Upper lobe of right lung (tissue), 1 donor: ENCODE results near the gene SCNN1G. TPM values are rescaled to one million over a fixed set of nuclear protein-coding genes. Genes with fewer than 3 reads are reported as not detected.
"Not testable (repeated sequence)": the region's sequence is repeated elsewhere in the genome, so short reads cannot be mapped to it uniquely, and the experiment has no call there.

Experiments used
- ATAC-seq: fragments of 200-7000 bp; cut with Tn5 transposase; one replicate; pipeline ENCODE4 v1.9.1; 2020; ENCODE audit warnings: mild to moderate bottlenecking, moderate library complexity
- DNase-seq: peaks from one replicate; pipeline ENCODE4 v3.0.0-alpha.2; 2020
- H3K27ac ChIP-seq: fragments of 200-600 bp; one replicate; pipeline ENCODE4 v1.8.0; 2022
- H3K27me3 ChIP-seq: fragments of 200-600 bp; one replicate; pipeline ENCODE4 v1.8.0; 2022; ENCODE audit warnings: mild to moderate bottlenecking
- H3K36me3 ChIP-seq: fragments of 200-600 bp; one replicate; pipeline ENCODE4 v1.8.0; 2022
- H3K4me1 ChIP-seq: fragments of 200-600 bp; one replicate; pipeline ENCODE4 v1.8.0; 2022
- H3K4me3 ChIP-seq: fragments of 200-600 bp; one replicate; pipeline ENCODE4 v1.8.0; 2022; ENCODE audit warnings: mild to moderate bottlenecking
- H3K9me3 ChIP-seq: fragments of 200-600 bp; one replicate; pipeline ENCODE4 v1.8.0; 2022
- intact Hi-C: fragments of 100-400 bp; cut with DNase I; formaldehyde crosslinking; loops from one replicate; pipeline ENCODE4 v1.11.0; 2022
- total RNA-seq: library from RNA; stranded (reverse); fragmentation: NEBNext Ultra II Directional; extraction: Animal tissue kit (Norgen Biotek cat#: 25700); gene quantifications from one replicate; pipeline ENCODE4 v1.2.1, GENCODE V29; 2021
- TF ChIP-seq, protein P1 (sequence below): fragments of 200-600 bp; IDR thresholded peaks from one replicate; pipeline ENCODE4 v1.8.0; 2022; ENCODE audit warnings: antibody characterized with exemption
- donor health status: DM: no; HTN: yes; CAD: no; lungs with severe emphysema.

The SCNN1G gene
- total RNA-seq, 1 donor from 2014 or later = 14.8 TPM

DNA sequence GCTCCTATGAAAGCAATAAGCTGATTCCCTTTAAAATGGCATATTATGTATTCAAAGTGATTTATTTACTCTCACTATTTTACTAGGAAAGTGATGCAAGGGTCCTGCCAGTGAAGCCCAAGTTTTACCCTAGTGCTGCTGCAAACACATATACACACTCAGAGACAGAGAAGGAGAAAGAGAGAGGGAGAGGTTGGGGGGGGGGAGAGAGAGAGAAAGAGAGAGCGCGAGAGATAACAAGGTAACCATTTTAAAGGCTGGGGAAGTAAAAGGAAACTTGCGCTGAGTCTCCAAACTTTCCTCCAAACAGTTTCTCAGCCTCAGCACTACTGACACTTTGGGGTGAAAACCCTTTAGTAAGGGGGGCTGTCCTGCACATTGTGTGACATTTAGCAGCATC, 39.2 kb upstream of the SCNN1G start:
- no peak overlapping the region for H3K27ac ChIP-seq

DNA sequence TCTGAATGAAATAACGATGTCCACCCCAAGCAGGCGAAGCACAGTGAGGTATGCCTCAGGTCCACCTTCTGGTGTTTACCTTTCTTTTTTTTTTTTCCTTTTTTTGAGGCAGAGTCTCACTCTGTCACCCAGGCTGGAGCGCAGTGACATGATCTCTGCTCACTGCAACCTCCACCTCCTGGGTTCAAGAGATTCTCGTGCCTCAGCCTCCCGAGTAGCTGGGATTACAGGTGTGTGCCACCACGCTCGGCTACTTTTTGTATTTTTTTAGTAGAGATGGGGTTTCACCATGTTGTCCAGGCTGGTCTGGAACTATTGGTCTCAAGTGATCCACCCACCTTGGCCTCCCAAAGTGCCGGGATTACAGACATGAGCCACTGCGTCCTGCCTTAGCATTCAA, 38.2 kb upstream of the SCNN1G start:
- H3K4me3 ChIP-seq, H3K36me3 ChIP-seq, H3K9me3 ChIP-seq, intact Hi-C loops, ATAC-seq, H3K27ac ChIP-seq, H3K27me3 ChIP-seq, DNase-seq: not testable (repeated sequence)
- peaks cover 15% of the 10 kb centered on the region for H3K4me1 ChIP-seq

More for the DNA sequence above, 39.2 kb upstream of the SCNN1G start:
- intact Hi-C loops = no loop called here
- no peaks in the 10 kb centered on the region for H3K9me3 ChIP-seq
- TF ChIP-seq, protein P1, sequence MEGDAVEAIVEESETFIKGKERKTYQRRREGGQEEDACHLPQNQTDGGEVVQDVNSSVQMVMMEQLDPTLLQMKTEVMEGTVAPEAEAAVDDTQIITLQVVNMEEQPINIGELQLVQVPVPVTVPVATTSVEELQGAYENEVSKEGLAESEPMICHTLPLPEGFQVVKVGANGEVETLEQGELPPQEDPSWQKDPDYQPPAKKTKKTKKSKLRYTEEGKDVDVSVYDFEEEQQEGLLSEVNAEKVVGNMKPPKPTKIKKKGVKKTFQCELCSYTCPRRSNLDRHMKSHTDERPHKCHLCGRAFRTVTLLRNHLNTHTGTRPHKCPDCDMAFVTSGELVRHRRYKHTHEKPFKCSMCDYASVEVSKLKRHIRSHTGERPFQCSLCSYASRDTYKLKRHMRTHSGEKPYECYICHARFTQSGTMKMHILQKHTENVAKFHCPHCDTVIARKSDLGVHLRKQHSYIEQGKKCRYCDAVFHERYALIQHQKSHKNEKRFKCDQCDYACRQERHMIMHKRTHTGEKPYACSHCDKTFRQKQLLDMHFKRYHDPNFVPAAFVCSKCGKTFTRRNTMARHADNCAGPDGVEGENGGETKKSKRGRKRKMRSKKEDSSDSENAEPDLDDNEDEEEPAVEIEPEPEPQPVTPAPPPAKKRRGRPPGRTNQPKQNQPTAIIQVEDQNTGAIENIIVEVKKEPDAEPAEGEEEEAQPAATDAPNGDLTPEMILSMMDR = no peak
- no peaks in the 10 kb centered on the region for H3K27me3 ChIP-seq
- ATAC-seq = no peak
- no peak for DNase-seq
- no peaks in the 10 kb centered on the region for H3K36me3 ChIP-seq
- H3K4me1 ChIP-seq = peaks cover 14% of the 10 kb centered on the region
- H3K4me3 ChIP-seq = no peak overlapping the region

DNA sequence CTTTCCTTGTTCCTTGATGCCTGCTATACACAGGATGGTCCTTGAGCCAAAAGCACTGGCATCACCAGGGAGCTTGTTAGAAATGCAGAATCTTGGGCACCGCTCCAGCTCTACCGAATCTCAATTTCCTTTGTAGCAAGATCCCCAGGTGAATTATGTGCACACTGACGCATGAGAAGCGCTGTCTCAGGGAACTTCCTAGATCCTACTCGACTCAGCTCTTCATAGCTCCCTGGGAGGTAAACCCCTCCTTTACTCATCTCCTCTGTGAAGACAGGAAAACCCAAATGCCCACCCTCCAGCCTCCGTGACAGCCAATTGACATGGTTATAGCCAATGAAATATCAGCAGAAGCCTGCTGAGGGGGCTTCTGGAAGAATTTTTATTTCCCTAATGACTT, 37.4 kb upstream of the SCNN1G start:
- DNase-seq (no peak), ATAC-seq (no peak)
- Histone ChIP-seq H3K36me3 (no peaks in the 10 kb centered on the region), H3K4me1 (peaks cover 18% of the 10 kb centered on the region), H3K27me3 (no peaks in the 10 kb centered on the region), H3K27ac (no peak overlapping the region), H3K9me3 (no peaks in the 10 kb centered on the region), H3K4me3 (no peak overlapping the region)
- intact Hi-C loops = no loop called here
- TF ChIP-seq, protein P1 = no peak

DNA sequence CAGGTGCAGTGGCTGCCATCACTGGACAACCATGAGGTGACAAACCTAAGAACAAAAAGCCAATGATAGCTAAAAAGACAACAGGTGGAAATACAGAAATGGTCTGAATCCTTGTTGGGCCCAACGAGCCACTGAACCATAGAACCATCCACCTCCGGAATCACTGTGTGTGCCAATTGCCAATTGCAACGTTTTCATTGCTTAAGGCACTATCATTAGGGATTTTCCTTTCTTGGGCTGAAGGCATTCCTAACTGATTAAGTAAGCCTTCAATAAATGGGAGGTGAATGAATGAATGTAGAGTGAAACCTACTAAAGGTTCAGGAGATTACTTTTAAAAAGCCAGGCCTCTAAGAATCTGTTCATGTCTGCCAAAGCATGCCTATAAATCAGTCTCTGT, 36.9 kb upstream of the SCNN1G start:
- DNase-seq (no peak), ATAC-seq (no peak)
- peaks cover 18% of the 10 kb centered on the region for H3K4me1 ChIP-seq
- no peak overlapping the region for H3K4me3 ChIP-seq
- no peaks in the 10 kb centered on the region for H3K9me3 ChIP-seq
- intact Hi-C loops = no loop called here
- TF ChIP-seq, protein P1 = no peak
- no peak overlapping the region for H3K27ac ChIP-seq
- no peaks in the 10 kb centered on the region for H3K36me3 ChIP-seq
- no peaks in the 10 kb centered on the region for H3K27me3 ChIP-seq

DNA sequence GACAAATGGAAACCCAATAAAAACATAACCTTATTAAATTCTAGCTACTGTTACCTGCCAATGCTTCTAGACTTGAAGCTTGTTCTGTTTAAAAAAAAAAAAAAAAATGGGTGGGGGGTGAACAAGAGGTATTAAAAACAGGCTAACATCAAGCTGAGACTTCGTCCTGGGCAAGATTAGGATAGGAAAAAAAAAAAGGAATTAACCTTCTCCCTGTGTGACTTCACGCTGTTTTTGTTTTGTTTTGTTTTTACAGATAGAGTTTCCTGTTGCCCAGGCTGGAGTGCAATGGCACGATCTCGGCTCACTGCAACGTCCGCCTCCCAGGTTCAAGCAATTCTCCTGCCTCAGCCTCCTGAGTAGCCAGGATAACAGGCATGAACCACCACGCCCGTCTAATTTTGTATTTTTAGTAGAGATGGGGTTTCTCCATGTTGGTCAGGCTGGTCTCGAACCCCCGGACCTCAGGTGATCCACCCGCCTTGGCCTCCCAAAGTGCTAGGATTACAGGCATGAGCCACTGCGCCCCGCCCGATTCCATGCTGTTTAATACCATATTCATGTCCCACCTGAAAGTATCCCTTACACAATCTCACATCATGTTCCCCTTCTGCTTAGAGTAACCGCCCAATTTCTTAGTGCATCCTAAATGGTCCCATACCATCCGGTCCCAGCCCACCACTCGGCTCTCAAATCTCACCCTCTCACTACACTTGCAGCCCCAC, 35.5 kb upstream of the SCNN1G start:
- H3K4me3 ChIP-seq = peak overlapping the region; percentile 78
- H3K9me3 ChIP-seq = no peaks in the 10 kb centered on the region
- H3K27ac ChIP-seq = no peak overlapping the region
- DNase-seq (no peak), ATAC-seq (no peak)
- intact Hi-C loops = no loop called here
- H3K27me3 ChIP-seq = no peaks in the 10 kb centered on the region
- TF ChIP-seq, protein P1 = no peak
- H3K4me1 ChIP-seq = peaks cover 18% of the 10 kb centered on the region
- H3K36me3 ChIP-seq = no peaks in the 10 kb centered on the region

DNA sequence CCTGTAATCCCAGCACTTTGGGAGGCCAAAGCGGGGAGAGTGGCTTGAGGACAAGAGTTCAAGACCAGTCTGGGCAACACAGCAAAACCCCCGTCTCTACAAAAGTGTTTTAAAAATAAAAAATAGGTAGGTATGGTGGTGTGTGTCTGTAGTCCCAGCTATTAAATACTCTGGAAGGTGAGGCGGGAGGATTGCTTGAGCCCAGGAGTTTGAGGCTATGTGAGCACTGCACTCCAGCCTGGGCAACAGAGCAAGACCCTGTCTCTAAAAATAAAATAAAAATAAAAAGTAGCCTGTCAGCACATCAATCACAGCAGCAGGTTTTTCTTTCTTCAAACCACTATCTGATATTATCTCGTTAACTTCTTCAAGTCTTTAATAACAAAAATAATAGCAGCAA, 34.9 kb upstream of the SCNN1G start:
- Histone ChIP-seq H3K27ac (no peak overlapping the region), H3K4me1 (peaks cover 18% of the 10 kb centered on the region), H3K36me3 (no peaks in the 10 kb centered on the region), H3K27me3 (no peaks in the 10 kb centered on the region), H3K9me3 (no peaks in the 10 kb centered on the region), H3K4me3 (peak overlapping the region; percentile 78)
- TF ChIP-seq, protein P1 = no peak
- ATAC-seq = no peak
- intact Hi-C loops = no loop called here
- no peak for DNase-seq
